MM.1S (cell line): ENCODE results near the gene UBE2L5.

Experiments
- DNase-seq: peaks from one replicate; pipeline ENCODE4 v3.0.0-alpha.2; 2015
- H2AFZ ChIP-seq: fragments of 300-600 bp; sonication (generic); 2 replicates; pipeline ENCODE4 v1.6.0; 2016; ENCODE audit warnings: antibody characterized with exemption, low read length
- H3F3A ChIP-seq: fragments of 300-600 bp; sonication (generic); 2 replicates; pipeline ENCODE4 v1.6.1; 2016; ENCODE audit warnings: mild to moderate bottlenecking, antibody characterized with exemption, low read length, moderate library complexity, mixed read lengths; ENCODE audit not compliant: insufficient read depth
- H3K27ac ChIP-seq: fragments of 300-600 bp; sonication (generic); 2 replicates; pipeline ENCODE4 v1.5.1; 2016; ENCODE audit warnings: mild to moderate bottlenecking, low read length
- H3K27me3 ChIP-seq: fragments of 300-600 bp; sonication (generic); replicated peaks from 2 replicates; pipeline ENCODE4 v1.6.0; 2016; ENCODE audit warnings: low read length; ENCODE audit not compliant: insufficient read depth
- H3K36me3 ChIP-seq: fragments of 300-600 bp; sonication (generic); replicated peaks from 2 replicates; pipeline ENCODE4 v1.6.1; 2016; ENCODE audit warnings: mild to moderate bottlenecking, low read length, mixed read lengths; ENCODE audit not compliant: insufficient read depth
- H3K4me1 ChIP-seq: fragments of 300-600 bp; sonication (generic); 2 replicates; pipeline ENCODE4 v1.6.1; 2016; ENCODE audit warnings: low read length, mixed read lengths
- H3K4me2 ChIP-seq: fragments of 300-600 bp; sonication (generic); 2 replicates; pipeline ENCODE4 v1.6.0; 2016; ENCODE audit warnings: low read depth, low read length
- H3K4me3 ChIP-seq: fragments of 300-600 bp; sonication (generic); 2 replicates; pipeline ENCODE4 v1.5.1; 2016; ENCODE audit warnings: low read length, mixed read lengths
- H3K79me2 ChIP-seq: fragments of 300-600 bp; sonication (generic); 2 replicates; pipeline ENCODE4 v1.6.1; 2016; ENCODE audit warnings: mixed run types, low read length, mixed read lengths
- H3K9ac ChIP-seq: fragments of 300-600 bp; sonication (generic); 2 replicates; pipeline ENCODE4 v1.6.1; 2016; ENCODE audit warnings: low read length, mixed read lengths
- H3K9me2 ChIP-seq: fragments of 300-600 bp; sonication (generic); replicated peaks from 2 replicates; pipeline ENCODE4 v1.6.1; 2016; ENCODE audit warnings: mild to moderate bottlenecking, low read length, mixed read lengths; ENCODE audit not compliant: insufficient read depth
- H3K9me3 ChIP-seq: fragments of 300-600 bp; sonication (generic); replicated peaks from 2 replicates; pipeline ENCODE4 v1.6.1; 2016; ENCODE audit warnings: mild to moderate bottlenecking, low read length, mixed read lengths; ENCODE audit not compliant: insufficient read depth
- H4K20me1 ChIP-seq: fragments of 300-600 bp; sonication (generic); 2 replicates; pipeline ENCODE4 v1.6.1; 2016; ENCODE audit warnings: mild to moderate bottlenecking, low read length, moderate library complexity, mixed read lengths; ENCODE audit not compliant: insufficient read depth
- CTCF ChIP-seq: fragments of 300-600 bp; sonication (generic); IDR thresholded peaks from 2 replicates; pipeline ENCODE4 v1.5.1; 2016; ENCODE audit warnings: antibody characterized with exemption, low read length, mixed read lengths
- EZH2 ChIP-seq: fragments of 300-600 bp; sonication (generic); optimal IDR thresholded peaks from 2 replicates; pipeline ENCODE3; 2017; ENCODE audit warnings: low read depth, mild to moderate bottlenecking, antibody characterized with exemption, low read length, mixed read lengths
- EZH2phosphoT487 ChIP-seq: fragments of 300-600 bp; sonication (generic); IDR thresholded peaks from 2 replicates; pipeline ENCODE4 v1.6.1; 2018; ENCODE audit warnings: antibody characterized with exemption, low read length

The UBE2L5 gene

DNA sequence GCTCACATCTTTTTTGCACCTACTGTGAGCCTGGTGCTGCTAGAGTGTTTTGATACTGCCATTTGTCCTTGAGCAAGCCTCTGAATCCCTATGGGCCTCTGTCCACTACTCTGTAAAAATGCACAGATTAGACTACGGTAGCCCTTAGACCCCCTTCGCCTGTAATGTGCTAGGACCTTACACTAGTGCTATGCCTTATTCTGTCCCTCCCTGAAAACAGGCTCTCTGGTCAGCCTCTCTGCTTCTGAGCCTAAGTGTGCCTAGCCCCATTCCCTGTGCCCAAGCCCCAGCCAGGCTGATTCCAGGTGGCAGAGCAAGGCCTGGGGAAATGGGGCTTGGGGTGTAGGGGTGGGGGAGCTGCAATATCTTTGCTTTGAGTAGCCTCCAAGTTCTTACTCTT lies 32.7 kb downstream of the UBE2L5 start:
- Histone ChIP-seq H3K27me3 (no peaks in the 10 kb centered on the region), H3K27ac (no peak overlapping the region), H4K20me1 (no peaks in the 10 kb centered on the region), H3K9me2 (no peaks in the 10 kb centered on the region), H3F3A (peaks cover 7% of the 10 kb centered on the region; the same call in 1 of the 2 replicates), H3K79me2 (no peaks in the 10 kb centered on the region), H3K9me3 (no peaks in the 10 kb centered on the region), H3K4me2 (no peak overlapping the region), H3K4me1 (no peaks in the 10 kb centered on the region), H3K36me3 (no peaks in the 10 kb centered on the region), H3K9ac (no peak overlapping the region), H3K4me3 (no peak overlapping the region), H2AFZ (no peak overlapping the region)
- TF ChIP-seq EZH2phosphoT487 (no peak), EZH2 (no peak), CTCF (no peak)
- DNase-seq: no peak

DNA sequence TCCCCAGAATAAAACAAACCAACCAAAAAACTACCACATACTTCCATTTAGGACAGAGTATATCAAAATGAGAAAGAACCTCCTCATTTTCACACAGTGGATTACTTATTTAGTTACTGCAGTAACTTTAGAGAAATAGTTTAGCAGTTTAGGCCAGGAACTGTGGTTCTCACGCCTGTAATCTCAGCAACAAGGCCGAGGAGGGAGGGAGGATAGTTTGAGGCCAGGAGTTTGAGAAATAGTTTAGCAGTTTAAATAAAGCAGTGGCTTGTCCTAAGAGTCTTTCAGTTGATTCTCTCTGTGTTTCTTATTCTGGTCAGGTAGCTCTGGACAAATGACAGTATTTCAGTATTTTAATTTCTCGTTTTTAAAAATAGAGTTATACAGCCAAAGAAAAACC lies 34.0 kb downstream of the UBE2L5 start:
- Histone ChIP-seq H3K4me2 (no peak overlapping the region), H3K4me1 (no peaks in the 10 kb centered on the region), H4K20me1 (no peaks in the 10 kb centered on the region), H3K9ac (no peak overlapping the region), H3K79me2 (no peaks in the 10 kb centered on the region), H3K27ac (no peak overlapping the region), H3K9me2 (no peaks in the 10 kb centered on the region), H3K9me3 (no peaks in the 10 kb centered on the region), H3K36me3 (no peaks in the 10 kb centered on the region), H3F3A (peaks cover 7% of the 10 kb centered on the region; the same call in 1 of the 2 replicates), H3K27me3 (no peaks in the 10 kb centered on the region), H3K4me3 (no peak overlapping the region), H2AFZ (no peak overlapping the region)
- TF ChIP-seq CTCF (no peak), EZH2 (no peak), EZH2phosphoT487 (no peak)
- no peak for DNase-seq

DNA sequence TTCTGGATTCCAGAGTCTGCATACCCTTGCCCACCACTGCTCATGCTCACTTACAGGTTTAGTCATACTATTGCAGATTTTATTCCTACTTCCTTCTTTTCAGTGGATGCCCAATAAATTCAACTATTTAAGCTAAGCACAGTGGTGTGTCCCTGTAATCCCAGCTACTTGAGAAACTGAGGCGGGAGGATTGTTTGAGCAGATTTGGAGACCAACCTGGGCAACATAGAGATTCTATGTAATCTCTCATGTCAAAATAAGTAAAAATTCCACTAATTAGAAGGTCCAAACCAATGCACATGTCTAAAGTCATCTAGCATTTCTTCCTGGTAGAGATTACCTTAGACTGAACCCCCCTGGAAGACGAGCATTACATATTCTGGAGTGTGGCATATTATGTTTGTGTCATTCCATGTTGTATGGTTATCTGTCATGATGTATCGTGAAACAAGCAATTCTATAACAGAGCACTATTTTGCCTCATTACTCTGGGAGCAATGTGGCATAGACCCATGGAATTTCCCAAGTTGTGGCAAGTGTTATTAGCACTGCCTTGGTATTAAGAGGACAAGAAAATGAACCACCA lies 35.1 kb downstream of the UBE2L5 start:
- Histone ChIP-seq H3K9me2 (no peaks in the 10 kb centered on the region), H3K4me2 (no peak overlapping the region), H3K9ac (no peak overlapping the region), H2AFZ (no peak overlapping the region), H3F3A (peaks cover 7% of the 10 kb centered on the region; the same call in 1 of the 2 replicates), H3K27ac (no peak overlapping the region), H3K4me3 (no peak overlapping the region), H3K4me1 (no peaks in the 10 kb centered on the region), H3K9me3 (no peaks in the 10 kb centered on the region), H3K79me2 (peaks cover 5% of the 10 kb centered on the region; the same call in 1 of the 2 replicates), H3K36me3 (peaks cover 3% of the 10 kb centered on the region; the same call in 1 of the 2 replicates), H3K27me3 (no peaks in the 10 kb centered on the region), H4K20me1 (no peaks in the 10 kb centered on the region)
- no peak for DNase-seq
- TF ChIP-seq EZH2: no peak
- no peak for TF ChIP-seq EZH2phosphoT487
- no peak for TF ChIP-seq CTCF
